ENCODE measurements around the gene PIP4K2A. TPM values are rescaled to one million over a fixed set of nuclear protein-coding genes. Genes with fewer than 3 reads are reported as not detected.

The PIP4K2A gene
- total and polyA plus RNA-seq, 9 donors: 4.3 to 85.6 (median 18.4) TPM

DNA sequence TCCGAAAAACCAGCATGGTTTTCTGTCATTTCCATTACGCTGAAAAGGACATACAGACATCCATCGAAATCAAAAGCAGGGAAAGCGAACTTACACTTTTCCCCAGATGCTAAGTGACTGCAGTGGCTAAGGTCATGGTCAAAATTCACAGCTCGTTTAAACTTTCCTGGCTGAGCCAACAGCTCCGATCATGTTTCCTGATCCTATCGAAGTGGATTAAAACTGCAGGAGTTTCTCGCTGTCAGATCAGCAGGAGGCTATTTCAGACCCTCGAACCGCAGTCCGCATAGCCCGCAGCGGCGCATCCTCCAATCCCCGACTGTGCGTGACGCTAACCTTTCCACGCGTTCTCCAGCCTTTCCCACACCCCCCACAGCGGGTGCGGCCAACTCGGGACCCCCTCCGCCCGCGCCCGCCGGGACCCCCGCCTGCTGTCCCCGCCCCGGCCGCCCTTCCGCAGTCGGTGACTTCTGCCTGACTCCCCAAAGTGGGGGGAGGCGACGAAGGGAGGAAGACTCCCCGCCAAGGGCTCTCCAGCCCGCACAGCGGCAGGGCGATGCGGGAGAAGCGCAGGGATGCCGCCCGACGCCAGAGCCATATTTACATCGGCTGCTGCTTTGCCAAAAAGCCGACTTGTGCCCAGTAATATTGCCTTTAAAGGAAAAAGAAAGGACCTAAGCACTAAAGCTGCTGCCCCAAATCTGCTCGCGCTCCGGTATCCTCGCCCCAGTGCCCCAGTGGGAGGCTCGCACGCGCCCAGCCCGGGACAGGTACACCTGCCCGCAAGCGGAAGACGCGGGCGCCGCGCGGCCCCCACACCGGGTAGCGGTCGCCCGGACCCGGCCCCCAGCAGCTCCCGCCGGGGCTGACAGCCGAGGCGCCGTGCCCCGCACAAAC is 1.2 kb downstream of the PIP4K2A start:
- no peaks in the 10 kb centered on the region for H3K9me3 ChIP-seq
- peak; percentile 12 to 44 (median 30) for DNase-seq
- intact Hi-C loops (cut with DNase I): loop anchor here in 1 of 4 donors (10.0 kb wide), 1 partner anchor 118 kb away; no protein-coding TSS in a partner anchor
- H3K27me3 ChIP-seq: no peaks in the 10 kb centered on the region
- WGBS, 3 donors: 0 to 1% (median 1%) methylated on average over 56 to 73 of the region's 73 CpGs
- no peak overlapping the region for H3K27ac ChIP-seq
- H3K4me3 ChIP-seq: peak overlapping the region; percentile 95
- no peaks in the 10 kb centered on the region for H3K36me3 ChIP-seq
- H3K4me1 ChIP-seq (ENCODE audit: insufficient read depth): no peaks in the 10 kb centered on the region
- TF ChIP-seq POLR2A (IDR thresholded peaks at IDR 0.05) (no peak), EP300 (IDR thresholded peaks at IDR 0.05) (no peak), CTCF (IDR thresholded peaks at IDR 0.05) (no peak)

DNA sequence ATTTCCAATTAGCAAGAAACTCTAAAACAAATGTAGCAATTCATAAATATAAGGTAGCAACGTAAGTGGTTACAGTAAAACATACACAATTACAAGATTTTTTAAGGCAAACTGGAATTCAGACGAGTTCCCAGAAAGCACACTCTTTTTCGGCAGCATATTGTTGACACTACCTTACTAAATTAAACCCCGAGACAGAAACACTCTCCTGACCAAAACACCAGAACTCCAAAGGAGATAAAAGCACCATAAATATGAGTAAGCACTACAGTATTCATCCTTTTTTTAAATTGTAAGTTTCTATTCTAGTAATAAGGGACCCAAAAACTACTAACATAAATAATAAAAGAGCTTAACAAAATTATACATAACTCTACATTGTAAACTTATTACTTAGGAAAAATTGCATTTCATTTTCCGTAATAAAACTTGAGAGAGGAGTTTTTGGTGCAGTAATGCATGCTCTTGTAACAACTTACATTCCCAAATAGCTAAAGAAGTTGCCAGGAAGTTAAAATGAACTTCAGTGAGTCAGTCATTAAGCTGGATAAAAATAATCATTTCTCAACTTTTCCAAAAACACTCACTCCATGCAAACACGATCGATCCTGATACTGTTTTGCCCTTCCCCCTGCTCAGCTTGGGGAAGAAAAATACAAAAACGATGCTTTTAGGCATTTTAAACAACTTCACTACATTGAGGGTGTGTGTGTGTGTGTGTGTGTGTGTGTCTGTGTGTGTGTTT is 2.0 kb downstream of the PIP4K2A start:
- intact Hi-C loops (cut with DNase I): loop anchor here in 1 of 4 donors (10.0 kb wide), 1 partner anchor 118 kb away; no protein-coding TSS in a partner anchor
- TF ChIP-seq EP300 (IDR thresholded peaks at IDR 0.05) (no peak), POLR2A (IDR thresholded peaks at IDR 0.05) (no peak), CTCF (IDR thresholded peaks at IDR 0.05) (no peak)
- H3K27me3 ChIP-seq: no peaks in the 10 kb centered on the region

DNA sequence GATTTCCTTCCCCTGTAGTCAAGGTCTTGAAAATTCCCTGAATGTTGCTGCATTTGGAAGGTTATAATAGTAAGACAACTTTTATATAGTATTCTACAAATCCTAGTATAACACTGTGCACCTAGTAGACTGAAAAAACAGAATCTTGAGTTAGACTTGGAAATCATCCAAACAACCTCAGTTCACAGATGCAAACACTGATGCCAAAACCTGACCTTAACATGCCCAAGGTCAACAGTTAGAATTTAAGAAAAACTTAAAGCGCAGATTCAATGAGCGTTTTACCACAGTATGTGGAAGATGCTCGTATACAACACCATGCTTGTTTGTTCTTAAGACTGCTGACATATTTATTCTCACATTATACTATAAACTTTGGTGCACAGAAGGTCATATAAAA is 3.0 kb downstream of the PIP4K2A start:
- H3K36me3 ChIP-seq: no peaks in the 10 kb centered on the region
- 82 to 92% (median 91%) methylated on average over 3 of the region's 3 CpGs for WGBS, 3 donors
- no peak overlapping the region for H3K4me3 ChIP-seq
- no peak overlapping the region for H3K27ac ChIP-seq
- no peaks in the 10 kb centered on the region for H3K4me1 ChIP-seq (ENCODE audit: insufficient read depth)
- TF ChIP-seq CTCF (IDR thresholded peaks at IDR 0.05) (no peak), EP300 (IDR thresholded peaks at IDR 0.05) (no peak), POLR2A (IDR thresholded peaks at IDR 0.05) (no peak)
- H3K27me3 ChIP-seq: no peaks in the 10 kb centered on the region
- intact Hi-C loops (cut with DNase I): loop anchor here in 1 of 4 donors (10.0 kb wide), 1 partner anchor 117 kb away; no protein-coding TSS in a partner anchor
- DNase-seq: no peak
- H3K9me3 ChIP-seq: no peaks in the 10 kb centered on the region

More for the DNA sequence above, 2.0 kb downstream of the PIP4K2A start:
- H3K27ac ChIP-seq: no peak overlapping the region
- WGBS, 3 donors: 7 to 12% (median 10%) methylated on average over 8 of the region's 8 CpGs
- H3K4me1 ChIP-seq (ENCODE audit: insufficient read depth): no peaks in the 10 kb centered on the region
- no peaks in the 10 kb centered on the region for H3K36me3 ChIP-seq
- DNase-seq: no peak
- H3K4me3 ChIP-seq: peak overlapping the region; percentile 95
- H3K9me3 ChIP-seq: no peaks in the 10 kb centered on the region

DNA sequence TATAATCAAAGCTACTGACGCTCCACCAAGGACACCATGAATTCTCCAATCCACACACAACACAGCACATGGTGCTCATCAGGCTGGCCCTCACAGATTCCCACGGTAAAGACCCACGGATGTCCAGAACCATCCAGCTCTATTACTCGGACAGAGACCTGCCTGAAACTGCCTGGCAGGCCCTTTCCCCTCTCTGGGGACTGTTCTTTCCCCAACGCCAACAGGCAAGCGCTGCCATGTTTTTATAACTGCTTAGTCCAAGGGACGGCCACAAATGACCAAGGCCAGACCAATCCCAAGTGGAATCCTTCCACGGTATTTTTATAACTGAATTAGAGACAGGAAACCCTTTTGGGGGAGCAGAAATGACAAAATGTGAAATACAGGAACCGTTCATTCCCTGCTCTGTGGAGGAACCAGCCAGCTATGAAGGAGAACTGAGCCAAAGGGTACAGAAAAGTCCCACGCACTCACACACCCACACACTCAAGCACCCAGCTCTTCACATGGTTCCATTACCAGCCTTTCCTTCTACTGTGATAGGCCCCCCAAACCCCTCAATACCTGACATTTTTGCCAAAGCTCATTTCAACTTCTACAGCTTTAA is 4.1 kb downstream of the PIP4K2A start:
- TF ChIP-seq CTCF (IDR thresholded peaks at IDR 0.05) (no peak), EP300 (IDR thresholded peaks at IDR 0.05) (no peak), POLR2A (IDR thresholded peaks at IDR 0.05) (no peak)
- intact Hi-C loops (cut with DNase I): loop anchor here in 1 of 4 donors (10.0 kb wide), 1 partner anchor 115 kb away; no protein-coding TSS in a partner anchor
- Histone ChIP-seq H3K27ac (no peak overlapping the region), H3K9me3 (no peaks in the 10 kb centered on the region), H3K4me3 (no peak overlapping the region), H3K27me3 (no peaks in the 10 kb centered on the region), H3K4me1 (ENCODE audit: insufficient read depth) (no peaks in the 10 kb centered on the region), H3K36me3 (no peaks in the 10 kb centered on the region)
- WGBS, 3 donors: 76 to 82% (median 78%) methylated on average over 10 of the region's 10 CpGs
- no peak for DNase-seq
